Mucosa of descending colon (tissue), 3 donors: ENCODE results near the gene TCF7L2. TPM values are rescaled to one million over a fixed set of nuclear protein-coding genes. Genes with fewer than 3 reads are reported as not detected.

Source experiments
- ATAC-seq: fragments of 200-7000 bp; cut with Tn5 transposase; one replicate; pipeline ENCODE4 v1.9.1; 2020; ENCODE audit warnings: mild to moderate bottlenecking, moderate library complexity
- DNase-seq, 3 donors: peaks; one replicate each; pipeline ENCODE4 v3.0.0-alpha.2; 2020
- H3K36me3 ChIP-seq: fragments of 200-600 bp; one replicate; pipeline ENCODE4 v1.8.0; 2021; ENCODE audit warnings: low read depth, mild to moderate bottlenecking
- H3K4me1 ChIP-seq: fragments of 200-600 bp; one replicate; pipeline ENCODE4 v1.8.0; 2021; ENCODE audit warnings: low read depth, mild to moderate bottlenecking
- H3K4me3 ChIP-seq: fragments of 200-600 bp; one replicate; pipeline ENCODE4 v1.8.0; 2021; ENCODE audit warnings: mild to moderate bottlenecking
- H3K9me3 ChIP-seq: fragments of 200-600 bp; one replicate; pipeline ENCODE4 v1.8.0; 2021; ENCODE audit warnings: mild to moderate bottlenecking
- CTCF ChIP-seq: fragments of 200-600 bp; IDR thresholded peaks from one replicate; pipeline ENCODE4 v1.8.0; 2022; ENCODE audit warnings: antibody characterized with exemption, mild to moderate bottlenecking
- intact Hi-C, 2 donors: fragments of 100-400 bp; cut with DNase I in 1 of 2; cut with micrococcal nuclease in 1 of 2; formaldehyde crosslinking; loops; one replicate each; pipeline versions ENCODE4 v1.11.0 to v1.11.1; 2022; cut with DNase I, micrococcal nuclease
- total RNA-seq, 3 donors: library from RNA; stranded (reverse); fragmentation: NEBNext Ultra II Directional in 2 of 3; extraction: Animal tissue kit (Norgen Biotek cat#: 25700) in 2 of 3; gene quantifications; one replicate each; pipeline versions ENCODE4 v1.2.1 to v1.2.4, GENCODE V29; 2021 to 2023
- donor health status: DM: no; HTN: no; CAD: no; lungs with moderate emphysema.
- donor health status: DM: no; HTN: no; CAD: no.
- donor health status: DM: no; HTN: yes; CAD: no.

The TCF7L2 gene
- total RNA-seq, 3 donors from 2014 or later: 99.6 to 182 (median 102) TPM

GRCh38 chr10:113044016-113044755 lies 94.1 kb downstream of the TCF7L2 start:
- ATAC-seq (no peak), DNase-seq (no peak)
- Histone ChIP-seq H3K4me1 (no peaks in the 10 kb centered on the region), H3K4me3 (no peak overlapping the region), H3K9me3 (no peaks in the 10 kb centered on the region), H3K36me3 (no peaks in the 10 kb centered on the region)
- TF ChIP-seq CTCF: no peak
- intact Hi-C loops: no loop called here

GRCh38 chr10:113045147-113046055 lies 95.4 kb downstream of the TCF7L2 start:
- intact Hi-C loops: no loop called here
- Histone ChIP-seq H3K4me3 (no peak overlapping the region), H3K36me3 (no peaks in the 10 kb centered on the region), H3K9me3 (no peaks in the 10 kb centered on the region), H3K4me1 (no peaks in the 10 kb centered on the region)
- no peak for DNase-seq
- peak; percentile 27 for ATAC-seq
- no peak for TF ChIP-seq CTCF

- no peaks in the 10 kb centered on the region for H3K4me1 ChIP-seq
- H3K36me3 ChIP-seq: no peaks in the 10 kb centered on the region
- no peaks in the 10 kb centered on the region for H3K9me3 ChIP-seq
- H3K4me3 ChIP-seq: no peak overlapping the region
- no peak for ATAC-seq
- DNase-seq: no peak
- intact Hi-C loops: no loop called here
- TF ChIP-seq CTCF: no peak
Observed at GRCh38 chr10:113047151-113047550, 97.1 kb downstream of the TCF7L2 start.

GRCh38 chr10:113047605-113047962 lies 97.5 kb downstream of the TCF7L2 start:
- intact Hi-C loops: no loop called here
- TF ChIP-seq CTCF: no peak

GRCh38 chr10:113047963-113048781 lies 98.1 kb downstream of the TCF7L2 start:
- ATAC-seq (no peak), DNase-seq (no peak)
- TF ChIP-seq CTCF: no peak
- H3K36me3 ChIP-seq: no peaks in the 10 kb centered on the region
- H3K4me1 ChIP-seq: no peaks in the 10 kb centered on the region
- no peak overlapping the region for H3K4me3 ChIP-seq
- H3K9me3 ChIP-seq: no peaks in the 10 kb centered on the region
- intact Hi-C loops: no loop called here

More at GRCh38 chr10:113047605-113047962, 97.5 kb downstream of the TCF7L2 start:
- ATAC-seq (no peak), DNase-seq (no peak)
- Histone ChIP-seq H3K4me1 (no peaks in the 10 kb centered on the region), H3K9me3 (no peaks in the 10 kb centered on the region), H3K36me3 (no peaks in the 10 kb centered on the region), H3K4me3 (no peak overlapping the region)
